Right atrium auricular region (tissue), 2 donors: ENCODE measurements around the gene TMEM37. TPM values are rescaled to one million over a fixed set of nuclear protein-coding genes. Genes with fewer than 3 reads are reported as not detected.

Source experiments
- DNase-seq: peaks from one replicate; pipeline ENCODE4 v3.0.0-alpha.2; 2019; ENCODE audit warnings: low spot score
- H3K27ac ChIP-seq, 2 donors: fragments of 200-600 bp; sonication (generic); 1 replicate in 1 of 2; 2 replicates in 1 of 2; pipeline ENCODE4 v1.5.1; 2016 to 2019
- H3K27me3 ChIP-seq, 2 donors: fragments of 200-600 bp; sonication (generic); one replicate each; pipeline versions ENCODE4 v1.5.1 to v1.6.0; 2017 to 2019
- H3K36me3 ChIP-seq: fragments of 200-600 bp; sonication (generic); one replicate; pipeline ENCODE4 v1.5.1; 2016
- H3K4me1 ChIP-seq, 2 donors: fragments of 200-600 bp; sonication (generic); one replicate each; pipeline versions ENCODE4 v1.5.1 to v1.6.0; 2017 to 2019
- H3K4me3 ChIP-seq, 2 donors: fragments of 200-600 bp; sonication (generic); 1 replicate in 1 of 2; 2 replicates in 1 of 2; pipeline ENCODE4 v1.5.1; 2017 to 2019; ENCODE audit warnings: mild to moderate bottlenecking in 1 of 2, moderate library complexity in 1 of 2
- H3K9me3 ChIP-seq, 2 donors: fragments of 200-600 bp; sonication (generic); one replicate each; pipeline ENCODE4 v1.5.1; 2019
- total RNA-seq, 2 donors: library from RNA; depleted of rRNA; stranded (reverse); fragments of >200 nt; gene quantifications; one replicate each; pipeline ENCODE4 v1.1.0, GENCODE V29; 2016
- TF ChIP-seq, protein P1 (sequence below), 2 donors: fragments of 200-600 bp; sonication (generic); IDR thresholded peaks; one replicate each; pipeline ENCODE4 v1.5.1; 2019; ENCODE audit warnings: antibody characterized with exemption in 2 of 2

The TMEM37 gene
- total RNA-seq, 2 donors from 2014 or later: 3.3 to 5.4 TPM

DNA sequence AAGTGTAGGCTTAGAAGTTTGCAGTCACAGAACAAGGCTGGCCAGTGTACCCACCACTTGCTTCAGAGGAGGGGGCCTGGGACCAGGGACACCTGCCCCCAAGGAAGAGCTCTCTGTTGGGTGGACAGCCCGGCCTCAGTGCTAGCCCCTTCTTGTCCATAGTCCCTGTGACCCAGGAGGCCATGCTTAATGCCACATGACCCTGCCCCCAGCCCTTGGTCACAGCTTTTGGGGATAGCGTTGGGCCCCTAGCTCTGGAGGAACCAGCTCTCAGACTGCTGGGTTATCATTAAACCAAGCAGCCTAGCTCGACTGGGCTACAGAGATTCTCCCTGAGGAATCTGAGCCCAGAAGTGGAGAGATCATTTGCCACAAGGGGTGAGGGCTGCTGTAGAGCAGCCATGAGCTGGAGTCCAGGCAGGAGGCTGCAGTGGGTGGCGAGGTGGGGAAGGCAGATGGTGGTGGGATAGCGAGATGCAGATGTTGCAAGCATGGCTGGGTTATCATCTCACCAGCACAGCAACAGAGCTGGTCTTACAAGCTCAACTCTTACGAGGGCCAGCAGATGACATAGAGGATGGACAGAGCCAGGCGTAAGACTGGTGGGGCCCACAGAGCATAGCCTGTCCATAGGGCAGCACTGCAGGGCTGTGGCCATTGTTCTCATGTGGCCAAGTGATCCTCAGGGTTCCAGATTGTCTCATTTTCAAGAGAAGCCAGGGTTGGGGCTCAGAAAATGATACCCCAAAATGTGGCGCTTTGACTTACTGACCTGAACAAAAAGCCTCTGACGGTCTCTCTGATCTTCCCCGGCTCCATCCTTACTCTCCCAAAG is 7.2 kb upstream of the TMEM37 start:
- no peaks in the 10 kb centered on the region for H3K27me3 ChIP-seq
- H3K4me3 ChIP-seq: no peak overlapping the region
- DNase-seq: no peak
- H3K36me3 ChIP-seq: no peaks in the 10 kb centered on the region
- no peak overlapping the region for H3K27ac ChIP-seq
- TF ChIP-seq, protein P1, sequence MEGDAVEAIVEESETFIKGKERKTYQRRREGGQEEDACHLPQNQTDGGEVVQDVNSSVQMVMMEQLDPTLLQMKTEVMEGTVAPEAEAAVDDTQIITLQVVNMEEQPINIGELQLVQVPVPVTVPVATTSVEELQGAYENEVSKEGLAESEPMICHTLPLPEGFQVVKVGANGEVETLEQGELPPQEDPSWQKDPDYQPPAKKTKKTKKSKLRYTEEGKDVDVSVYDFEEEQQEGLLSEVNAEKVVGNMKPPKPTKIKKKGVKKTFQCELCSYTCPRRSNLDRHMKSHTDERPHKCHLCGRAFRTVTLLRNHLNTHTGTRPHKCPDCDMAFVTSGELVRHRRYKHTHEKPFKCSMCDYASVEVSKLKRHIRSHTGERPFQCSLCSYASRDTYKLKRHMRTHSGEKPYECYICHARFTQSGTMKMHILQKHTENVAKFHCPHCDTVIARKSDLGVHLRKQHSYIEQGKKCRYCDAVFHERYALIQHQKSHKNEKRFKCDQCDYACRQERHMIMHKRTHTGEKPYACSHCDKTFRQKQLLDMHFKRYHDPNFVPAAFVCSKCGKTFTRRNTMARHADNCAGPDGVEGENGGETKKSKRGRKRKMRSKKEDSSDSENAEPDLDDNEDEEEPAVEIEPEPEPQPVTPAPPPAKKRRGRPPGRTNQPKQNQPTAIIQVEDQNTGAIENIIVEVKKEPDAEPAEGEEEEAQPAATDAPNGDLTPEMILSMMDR (IDR thresholded peaks at IDR 0.05): no peak
- H3K4me1 ChIP-seq: peaks cover 0 to 20% of the 10 kb centered on the region in 2 donors
- H3K9me3 ChIP-seq: no peaks in the 10 kb centered on the region

- TF ChIP-seq, protein P1 (IDR thresholded peaks at IDR 0.05): no peak
- H3K36me3 ChIP-seq: no peaks in the 10 kb centered on the region
- DNase-seq: no peak
- H3K27ac ChIP-seq: no peak overlapping the region
- H3K27me3 ChIP-seq: no peaks in the 10 kb centered on the region
- no peaks in the 10 kb centered on the region for H3K9me3 ChIP-seq
- peaks cover 0 to 20% of the 10 kb centered on the region in 2 donors for H3K4me1 ChIP-seq
- H3K4me3 ChIP-seq: no peak overlapping the region
Observed at GRCh38 chr2:119425119-119425405, 6.6 kb upstream of the TMEM37 start.

GRCh38 chr2:119425620-119426395 is 5.8 kb upstream of the TMEM37 start:
- TF ChIP-seq, protein P1 (IDR thresholded peaks at IDR 0.05): no peak
- H3K27me3 ChIP-seq: no peaks in the 10 kb centered on the region
- H3K9me3 ChIP-seq: no peaks in the 10 kb centered on the region
- H3K4me3 ChIP-seq: no peak overlapping the region
- no peaks in the 10 kb centered on the region for H3K36me3 ChIP-seq
- H3K27ac ChIP-seq: no peak overlapping the region
- no peak for DNase-seq
- H3K4me1 ChIP-seq: peaks cover 0 to 20% of the 10 kb centered on the region in 2 donors

DNA sequence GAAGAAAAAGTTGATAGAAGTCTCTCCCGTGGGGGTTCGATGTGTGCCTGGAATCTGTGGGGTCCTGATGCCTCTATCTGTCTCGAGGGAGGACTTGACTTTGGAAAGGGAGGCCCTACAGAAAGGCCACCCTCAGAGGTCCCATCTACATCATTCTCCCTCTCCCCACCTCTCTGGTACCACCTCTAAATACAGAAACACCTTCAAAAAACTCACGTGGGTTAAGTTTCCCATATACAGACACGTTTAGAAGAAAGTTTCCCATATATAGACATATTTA is 5.3 kb upstream of the TMEM37 start:
- TF ChIP-seq, protein P1 (IDR thresholded peaks at IDR 0.05): no peak
- Histone ChIP-seq H3K4me1 (peaks cover 0 to 23% of the 10 kb centered on the region in 2 donors), H3K4me3 (no peak overlapping the region), H3K27me3 (no peaks in the 10 kb centered on the region), H3K27ac (no peak overlapping the region), H3K9me3 (no peaks in the 10 kb centered on the region), H3K36me3 (no peaks in the 10 kb centered on the region)
- DNase-seq: no peak

DNA sequence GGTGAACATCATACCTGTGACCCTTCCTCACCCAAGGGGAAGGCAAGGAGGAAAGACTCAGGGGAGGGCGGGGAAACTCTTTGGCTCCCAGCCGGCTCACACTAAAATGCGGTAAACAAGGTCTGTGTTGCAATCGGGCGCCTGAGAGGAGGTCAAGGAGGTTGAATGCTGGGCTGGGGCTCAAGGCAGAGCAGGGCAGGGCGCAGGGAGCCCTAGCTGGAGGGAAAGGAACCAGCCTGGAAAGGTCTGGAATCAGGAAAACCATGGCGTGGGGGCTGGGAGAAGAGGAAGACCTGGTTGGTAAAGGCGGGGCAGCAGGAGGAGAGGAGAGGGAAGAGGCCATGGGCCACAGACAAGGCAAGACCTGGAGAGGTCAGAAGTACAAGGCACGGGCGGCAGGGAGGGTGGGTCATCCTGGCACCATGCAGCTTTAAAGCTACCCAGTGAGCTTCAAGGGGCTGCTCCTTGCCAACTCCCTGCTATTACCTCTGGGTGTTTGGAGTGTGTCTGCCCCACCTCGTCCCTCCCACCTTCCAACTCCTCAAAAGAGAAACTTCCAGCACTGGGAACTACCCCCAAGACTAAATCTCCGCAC is 4.8 kb upstream of the TMEM37 start:
- H3K4me1 ChIP-seq: peaks cover 0 to 25% of the 10 kb centered on the region in 2 donors

More for the DNA sequence above, 4.8 kb upstream of the TMEM37 start:
- H3K4me3 ChIP-seq: no peak overlapping the region
- H3K27me3 ChIP-seq: no peaks in the 10 kb centered on the region
- TF ChIP-seq, protein P1 (IDR thresholded peaks at IDR 0.05): no peak
- H3K27ac ChIP-seq: no peak overlapping the region
- DNase-seq: no peak
- H3K36me3 ChIP-seq: no peaks in the 10 kb centered on the region
- no peaks in the 10 kb centered on the region for H3K9me3 ChIP-seq
